ENCODE data around the gene C20orf144.

Gene C20orf144

GRCh38 chr20:33670715-33671499 lies 8.8 kb downstream of the C20orf144 start:
- Histone ChIP-seq H3K4me1 (ENCODE audit: control insufficient read depth in 1 of 2, insufficient read depth in 2 of 2, low read length in 2 of 2) (peaks cover 34 to 57% of the 10 kb centered on the region in 2 donors), H3K36me3 (ENCODE audit: control insufficient read depth in 1 of 2, insufficient read depth in 2 of 2, low read length in 2 of 2) (peaks cover 9 to 31% of the 10 kb centered on the region in 2 donors), H3K4me3 (ENCODE audit: low read depth in 1 of 2, low read length in 2 of 2) (no peak overlapping the region), H3K9ac (ENCODE audit: low read depth in 1 of 2, low read length in 2 of 2) (no peak overlapping the region), H3K9me3 (ENCODE audit: control insufficient read depth in 1 of 2, low read length in 2 of 2) (no peaks in the 10 kb centered on the region), H3K27ac (ENCODE audit: low read depth, low read length) (no peak overlapping the region), H3K27me3 (ENCODE audit: control insufficient read depth in 1 of 2, insufficient read depth in 2 of 2, low read length in 2 of 2) (no peaks in the 10 kb centered on the region)

- H3K4me3 ChIP-seq (ENCODE audit: low read depth in 1 of 2, low read length in 2 of 2), result no peak overlapping the region
- H3K4me1 ChIP-seq (ENCODE audit: control insufficient read depth in 1 of 2, insufficient read depth in 2 of 2, low read length in 2 of 2), result peaks cover 30 to 49% of the 10 kb centered on the region in 2 donors
- H3K27ac ChIP-seq (ENCODE audit: low read depth, low read length), result no peak overlapping the region
- H3K9ac ChIP-seq (ENCODE audit: low read depth in 1 of 2, low read length in 2 of 2), result no peak overlapping the region
- H3K9me3 ChIP-seq (ENCODE audit: control insufficient read depth in 1 of 2, low read length in 2 of 2), result no peaks in the 10 kb centered on the region
- no peaks in the 10 kb centered on the region for H3K27me3 ChIP-seq (ENCODE audit: control insufficient read depth in 1 of 2, insufficient read depth in 2 of 2, low read length in 2 of 2)
- H3K36me3 ChIP-seq (ENCODE audit: control insufficient read depth in 1 of 2, insufficient read depth in 2 of 2, low read length in 2 of 2), result peaks cover 9 to 31% of the 10 kb centered on the region in 2 donors
These were observed 9.6 kb downstream of the C20orf144 start for GRCh38 chr20:33671573-33672288.

- no peak overlapping the region for H3K27ac ChIP-seq (ENCODE audit: low read depth, low read length)
- peak overlapping the region; percentile 87 to 90 for H3K4me3 ChIP-seq (ENCODE audit: low read depth in 1 of 2, low read length in 2 of 2)
- H3K27me3 ChIP-seq (ENCODE audit: control insufficient read depth in 1 of 2, insufficient read depth in 2 of 2, low read length in 2 of 2), result no peaks in the 10 kb centered on the region
- peaks cover 30 to 46% of the 10 kb centered on the region in 2 donors for H3K4me1 ChIP-seq (ENCODE audit: control insufficient read depth in 1 of 2, insufficient read depth in 2 of 2, low read length in 2 of 2)
- H3K9me3 ChIP-seq (ENCODE audit: control insufficient read depth in 1 of 2, low read length in 2 of 2), result no peaks in the 10 kb centered on the region
- H3K9ac ChIP-seq (ENCODE audit: low read depth in 1 of 2, low read length in 2 of 2), result peak overlapping the region; percentile 79 to 96
- peaks cover 9 to 31% of the 10 kb centered on the region in 2 donors for H3K36me3 ChIP-seq (ENCODE audit: control insufficient read depth in 1 of 2, insufficient read depth in 2 of 2, low read length in 2 of 2)
These were observed 10.4 kb downstream of the C20orf144 start for GRCh38 chr20:33672426-33673113.

GRCh38 chr20:33673114-33673409 lies 10.9 kb downstream of the C20orf144 start:
- no peaks in the 10 kb centered on the region for H3K27me3 ChIP-seq (ENCODE audit: control insufficient read depth in 1 of 2, insufficient read depth in 2 of 2, low read length in 2 of 2)
- peaks cover 9 to 34% of the 10 kb centered on the region in 2 donors for H3K36me3 ChIP-seq (ENCODE audit: control insufficient read depth in 1 of 2, insufficient read depth in 2 of 2, low read length in 2 of 2)
- peak overlapping the region; percentile 79 to 96 for H3K9ac ChIP-seq (ENCODE audit: low read depth in 1 of 2, low read length in 2 of 2)
- no peak overlapping the region for H3K27ac ChIP-seq (ENCODE audit: low read depth, low read length)
- H3K9me3 ChIP-seq (ENCODE audit: control insufficient read depth in 1 of 2, low read length in 2 of 2), result no peaks in the 10 kb centered on the region
- H3K4me1 ChIP-seq (ENCODE audit: control insufficient read depth in 1 of 2, insufficient read depth in 2 of 2, low read length in 2 of 2), result peaks cover 28 to 41% of the 10 kb centered on the region in 2 donors
- peak overlapping the region; percentile 87 to 90 for H3K4me3 ChIP-seq (ENCODE audit: low read depth in 1 of 2, low read length in 2 of 2)

GRCh38 chr20:33673410-33674293 lies 11.5 kb downstream of the C20orf144 start:
- peaks cover 7 to 34% of the 10 kb centered on the region in 2 donors for H3K36me3 ChIP-seq (ENCODE audit: control insufficient read depth in 1 of 2, insufficient read depth in 2 of 2, low read length in 2 of 2)
- peak overlapping the region; percentile 79 to 96 for H3K9ac ChIP-seq (ENCODE audit: low read depth in 1 of 2, low read length in 2 of 2)
- H3K27me3 ChIP-seq (ENCODE audit: control insufficient read depth in 1 of 2, insufficient read depth in 2 of 2, low read length in 2 of 2), result no peaks in the 10 kb centered on the region
- H3K27ac ChIP-seq (ENCODE audit: low read depth, low read length), result no peak overlapping the region
- H3K4me1 ChIP-seq (ENCODE audit: control insufficient read depth in 1 of 2, insufficient read depth in 2 of 2, low read length in 2 of 2), result peaks cover 25 to 35% of the 10 kb centered on the region in 2 donors
- peak overlapping the region; percentile 87 to 90 for H3K4me3 ChIP-seq (ENCODE audit: low read depth in 1 of 2, low read length in 2 of 2)
- H3K9me3 ChIP-seq (ENCODE audit: control insufficient read depth in 1 of 2, low read length in 2 of 2), result no peaks in the 10 kb centered on the region

- Histone ChIP-seq H3K9me3 (ENCODE audit: control insufficient read depth in 1 of 2, low read length in 2 of 2) (no peaks in the 10 kb centered on the region), H3K36me3 (ENCODE audit: control insufficient read depth in 1 of 2, insufficient read depth in 2 of 2, low read length in 2 of 2) (peaks cover 0 to 29% of the 10 kb centered on the region in 2 donors), H3K4me1 (ENCODE audit: control insufficient read depth in 1 of 2, insufficient read depth in 2 of 2, low read length in 2 of 2) (peaks cover 25 to 34% of the 10 kb centered on the region in 2 donors), H3K9ac (ENCODE audit: low read depth in 1 of 2, low read length in 2 of 2) (peak within 1 kb of the TSS; percentile 80 to 96), H3K27ac (ENCODE audit: low read depth, low read length) (peak within 1 kb of the TSS; percentile 75), H3K27me3 (ENCODE audit: control insufficient read depth in 1 of 2, insufficient read depth in 2 of 2, low read length in 2 of 2) (no peaks in the 10 kb centered on the region), H3K4me3 (ENCODE audit: low read depth in 1 of 2, low read length in 2 of 2) (peak within 1 kb of the TSS; percentile 87 to 90)
These were observed 12.4 kb downstream of the C20orf144 start, which contains the start of gene NECAB3 for GRCh38 chr20:33674294-33675135. NECAB3 (minus strand) TSS chr20:33674428; CDS start chr20:33674352, 76 bp downstream.

GRCh38 chr20:33675136-33675959 lies 13.2 kb downstream of the C20orf144 start:
- peak overlapping the region; percentile 76 to 83 for H3K4me3 ChIP-seq (ENCODE audit: low read depth in 1 of 2, low read length in 2 of 2)
- H3K9me3 ChIP-seq (ENCODE audit: control insufficient read depth in 1 of 2, low read length in 2 of 2), result no peaks in the 10 kb centered on the region
- peaks cover 25 to 34% of the 10 kb centered on the region in 2 donors for H3K4me1 ChIP-seq (ENCODE audit: control insufficient read depth in 1 of 2, insufficient read depth in 2 of 2, low read length in 2 of 2)
- H3K36me3 ChIP-seq (ENCODE audit: control insufficient read depth in 1 of 2, insufficient read depth in 2 of 2, low read length in 2 of 2), result peaks cover 0 to 25% of the 10 kb centered on the region in 2 donors
- no peaks in the 10 kb centered on the region for H3K27me3 ChIP-seq (ENCODE audit: control insufficient read depth in 1 of 2, insufficient read depth in 2 of 2, low read length in 2 of 2)
- peak overlapping the region; percentile 68 to 80 for H3K9ac ChIP-seq (ENCODE audit: low read depth in 1 of 2, low read length in 2 of 2)
- peak overlapping the region; percentile 61 for H3K27ac ChIP-seq (ENCODE audit: low read depth, low read length)

- Histone ChIP-seq H3K9me3 (ENCODE audit: control insufficient read depth in 1 of 2, low read length in 2 of 2) (no peaks in the 10 kb centered on the region), H3K27ac (ENCODE audit: low read depth, low read length) (no peak overlapping the region), H3K36me3 (ENCODE audit: control insufficient read depth in 1 of 2, insufficient read depth in 2 of 2, low read length in 2 of 2) (peaks cover 0 to 21% of the 10 kb centered on the region in 2 donors), H3K4me1 (ENCODE audit: control insufficient read depth in 1 of 2, insufficient read depth in 2 of 2, low read length in 2 of 2) (peaks cover 25 to 34% of the 10 kb centered on the region in 2 donors), H3K27me3 (ENCODE audit: control insufficient read depth in 1 of 2, insufficient read depth in 2 of 2, low read length in 2 of 2) (no peaks in the 10 kb centered on the region), H3K4me3 (ENCODE audit: low read depth in 1 of 2, low read length in 2 of 2) (no peak overlapping the region), H3K9ac (ENCODE audit: low read depth in 1 of 2, low read length in 2 of 2) (peak overlapping the region in 1 of 2 donors; percentile 68)
These were observed 14.0 kb downstream of the C20orf144 start for GRCh38 chr20:33676121-33676520.

All from duodenal mucosa (tissue), 2 donors.